A673 (cell line): Measurements from ENCODE around the gene B3GALT6. TPM values are rescaled to one million over a fixed set of nuclear protein-coding genes. Genes with fewer than 3 reads are reported as not detected.
A peak's percentile ranks its signal among the peaks of the same experiment; 100 is the strongest.

Source experiments
- BruUV-seq: library from RNA; stranded (reverse); fragments of 400-500 nt; replicated peaks from 2 replicates; lab custom pipeline; 2021; lab: Mats Ljungman, UMichigan
- CTCF ChIA-PET: fragments of 300-600 bp; sonication (Branson Sonifier 250); formaldehyde crosslinking; loops from one replicate; lab custom pipeline; 2022; ENCODE audit warnings: antibody characterized with exemption; lab: Charles Lee
- POLR2A ChIA-PET: fragments of 300-600 bp; sonication (Branson Sonifier 250); formaldehyde crosslinking; loops from one replicate; lab custom pipeline; 2022; ENCODE audit warnings: antibody characterized with exemption; ENCODE audit not compliant: low non-redundant PET; lab: Charles Lee
- DNase-seq: peaks from one replicate; pipeline ENCODE4 v3.0.0-alpha.2; 2015; ENCODE audit warnings: low spot score
- H3K27ac ChIP-seq: fragments of 200-600 bp; sonication (generic); 2 replicates; pipeline ENCODE4 v1.5.1; 2016; ENCODE audit warnings: mixed run types, low read depth, mild to moderate bottlenecking, mixed read lengths, antibody characterized with exemption, low read length; ENCODE audit not compliant: poor library complexity, severe bottlenecking
- H3K27me3 ChIP-seq: fragments of 200-600 bp; sonication (generic); replicated peaks from 2 replicates; pipeline ENCODE4 v1.6.1; 2017; ENCODE audit warnings: mixed run types, low read depth, mild to moderate bottlenecking, mixed read lengths, antibody characterized with exemption, low read length; ENCODE audit not compliant: insufficient read depth, poor library complexity
- H3K36me3 ChIP-seq: fragments of 200-600 bp; sonication (generic); 2 replicates; pipeline ENCODE4 v1.6.1; 2016; ENCODE audit warnings: mixed run types, mild to moderate bottlenecking, mixed read lengths, antibody characterized with exemption, low read length; ENCODE audit not compliant: insufficient read depth, poor library complexity, severe bottlenecking
- H3K4me1 ChIP-seq: fragments of 200-600 bp; sonication (generic); 2 replicates; pipeline ENCODE4 v1.6.1; 2017; ENCODE audit warnings: mixed run types, mild to moderate bottlenecking, mixed read lengths, antibody characterized with exemption, low read length; ENCODE audit not compliant: insufficient read depth, poor library complexity, severe bottlenecking
- H3K4me3 ChIP-seq: fragments of 200-600 bp; sonication (generic); 2 replicates; pipeline ENCODE4 v1.5.1; 2016; ENCODE audit warnings: low read depth, mixed run types, mild to moderate bottlenecking, mixed read lengths, low read length; ENCODE audit not compliant: poor library complexity, severe bottlenecking
- H3K9me3 ChIP-seq: fragments of 200-600 bp; sonication (generic); 2 replicates; pipeline ENCODE4 v1.6.1; 2016; ENCODE audit warnings: mixed run types, low read depth, mild to moderate bottlenecking, mixed read lengths, antibody characterized with exemption, low read length; ENCODE audit not compliant: poor library complexity, severe bottlenecking
- CTCF ChIP-seq: fragments of 300-800, 200-600 bp; sonication (generic); conservative IDR thresholded peaks from 2 replicates; pipeline ENCODE4 v1.5.1; 2017; ENCODE audit warnings: low read depth, mild to moderate bottlenecking, antibody characterized with exemption, low read length, moderate library complexity, mixed read lengths
- EZH2 ChIP-seq: fragments of 200-600 bp; sonication (generic); IDR thresholded peaks from 2 replicates; pipeline ENCODE4 v1.6.1; 2017; ENCODE audit warnings: borderline replicate concordance, low read depth, mild to moderate bottlenecking, mixed read lengths, antibody characterized with exemption, low read length; ENCODE audit not compliant: poor library complexity, severe bottlenecking
- intact Hi-C: fragments of 100-400 bp; cut with micrococcal nuclease; formaldehyde crosslinking; loops from one replicate; pipeline ENCODE4 v1.10.0; 2022; ENCODE audit not compliant: unreplicated experiment
- total RNA-seq: library from RNA; stranded (reverse); gene quantifications from 2 replicates; pipeline ENCODE4 v1.2.3, GENCODE V29; 2021

The B3GALT6 gene
- total RNA-seq, 1 experiment from 2014 or later = 41.8 TPM

- no peak for TF ChIP-seq EZH2
- no peak for TF ChIP-seq CTCF
- CTCF ChIA-PET = no interaction called here
- no peak for DNase-seq
- Histone ChIP-seq H3K4me1 (peaks cover 24% of the 10 kb centered on the region), H3K9me3 (no peaks in the 10 kb centered on the region), H3K27ac (peak overlapping the region; percentile 41), H3K4me3 (peak overlapping the region; percentile 31), H3K36me3 (peaks cover 19% of the 10 kb centered on the region), H3K27me3 (no peaks in the 10 kb centered on the region)
- intact Hi-C loops = loop anchor here (5.0 kb wide), 1 partner anchor 111 kb away; no protein-coding TSS in a partner anchor
- POLR2A ChIA-PET = no interaction called here
- no TSS peak for BruUV-seq
Observed at GRCh38 chr1:1233567-1233892, 1.5 kb downstream of the B3GALT6 start.

GRCh38 chr1:1234180-1234808, 2.3 kb downstream of the B3GALT6 start:
- ChIA-PET CTCF (no interaction called here), POLR2A (no interaction called here)
- TF ChIP-seq CTCF (no peak), EZH2 (no peak)
- BruUV-seq = no TSS peak
- H3K4me1 ChIP-seq = peaks cover 24% of the 10 kb centered on the region
- H3K27me3 ChIP-seq = no peaks in the 10 kb centered on the region
- H3K36me3 ChIP-seq = peaks cover 17% of the 10 kb centered on the region
- H3K9me3 ChIP-seq = no peaks in the 10 kb centered on the region
- DNase-seq = no peak
- intact Hi-C loops = loop anchor here (5.0 kb wide), 1 partner anchor 112 kb away; no protein-coding TSS in a partner anchor
- peak overlapping the region; percentile 41 for H3K27ac ChIP-seq
- peak overlapping the region; percentile 31 for H3K4me3 ChIP-seq

GRCh38 chr1:1235016-1235744, 3.1 kb downstream of the B3GALT6 start:
- Histone ChIP-seq H3K9me3 (no peaks in the 10 kb centered on the region), H3K27ac (no peak overlapping the region), H3K36me3 (peaks cover 17% of the 10 kb centered on the region), H3K4me1 (peaks cover 22% of the 10 kb centered on the region), H3K4me3 (no peak overlapping the region), H3K27me3 (no peaks in the 10 kb centered on the region)
- ChIA-PET POLR2A (no interaction called here), CTCF (no interaction called here)
- no peak for TF ChIP-seq CTCF
- no peak for TF ChIP-seq EZH2
- DNase-seq = no peak
- BruUV-seq = no TSS peak
- intact Hi-C loops = no loop called here
